ENCODE data around the gene CAMSAP3.

Gene CAMSAP3

DNA sequence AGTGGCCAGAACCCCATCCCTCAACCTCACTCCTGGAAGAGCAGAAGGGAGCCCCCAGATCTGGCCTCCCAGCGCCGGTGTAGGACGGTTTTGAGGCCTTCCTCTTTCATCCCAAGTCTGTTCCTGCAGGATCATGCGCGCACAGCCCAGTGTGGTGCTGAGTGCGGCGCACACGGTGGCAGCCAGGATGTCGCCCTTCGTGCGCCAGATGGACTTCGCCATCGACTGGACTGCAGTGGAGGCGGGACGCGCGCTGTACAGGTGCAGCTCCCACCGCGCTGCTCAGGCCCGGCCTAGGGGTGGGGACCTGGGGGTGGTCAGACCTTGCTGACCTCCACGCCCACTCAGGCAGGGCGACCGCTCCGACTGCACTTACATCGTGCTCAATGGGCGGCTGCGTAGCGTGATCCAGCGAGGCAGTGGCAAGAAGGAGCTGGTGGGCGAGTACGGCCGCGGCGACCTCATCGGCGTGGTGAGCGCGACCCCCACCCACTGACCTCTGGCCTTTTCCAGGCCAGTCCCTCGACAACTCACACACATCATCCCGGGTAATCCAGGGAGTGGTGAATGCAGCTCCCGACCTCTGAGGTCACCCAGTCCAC, 45.4 kb upstream of the CAMSAP3 start:
- TF ChIP-seq, protein P1, sequence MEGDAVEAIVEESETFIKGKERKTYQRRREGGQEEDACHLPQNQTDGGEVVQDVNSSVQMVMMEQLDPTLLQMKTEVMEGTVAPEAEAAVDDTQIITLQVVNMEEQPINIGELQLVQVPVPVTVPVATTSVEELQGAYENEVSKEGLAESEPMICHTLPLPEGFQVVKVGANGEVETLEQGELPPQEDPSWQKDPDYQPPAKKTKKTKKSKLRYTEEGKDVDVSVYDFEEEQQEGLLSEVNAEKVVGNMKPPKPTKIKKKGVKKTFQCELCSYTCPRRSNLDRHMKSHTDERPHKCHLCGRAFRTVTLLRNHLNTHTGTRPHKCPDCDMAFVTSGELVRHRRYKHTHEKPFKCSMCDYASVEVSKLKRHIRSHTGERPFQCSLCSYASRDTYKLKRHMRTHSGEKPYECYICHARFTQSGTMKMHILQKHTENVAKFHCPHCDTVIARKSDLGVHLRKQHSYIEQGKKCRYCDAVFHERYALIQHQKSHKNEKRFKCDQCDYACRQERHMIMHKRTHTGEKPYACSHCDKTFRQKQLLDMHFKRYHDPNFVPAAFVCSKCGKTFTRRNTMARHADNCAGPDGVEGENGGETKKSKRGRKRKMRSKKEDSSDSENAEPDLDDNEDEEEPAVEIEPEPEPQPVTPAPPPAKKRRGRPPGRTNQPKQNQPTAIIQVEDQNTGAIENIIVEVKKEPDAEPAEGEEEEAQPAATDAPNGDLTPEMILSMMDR (IDR thresholded peaks at IDR 0.05) = no peak
- Histone ChIP-seq H3K4me3 (ENCODE audit: low read depth in 1 of 2, low read length in 1 of 2) (no peak overlapping the region), H3K36me3 (peaks cover 47% of the 10 kb centered on the region), H3K27me3 (no peaks in the 10 kb centered on the region), H3K27ac (no peak overlapping the region), H3K4me1 (ENCODE audit: control insufficient read depth in 1 of 2, insufficient read depth in 1 of 2, low read depth in 1 of 2, low read length in 1 of 2) (peaks cover 15 to 17% of the 10 kb centered on the region in 2 experiments), H3K9me3 (no peaks in the 10 kb centered on the region)

DNA sequence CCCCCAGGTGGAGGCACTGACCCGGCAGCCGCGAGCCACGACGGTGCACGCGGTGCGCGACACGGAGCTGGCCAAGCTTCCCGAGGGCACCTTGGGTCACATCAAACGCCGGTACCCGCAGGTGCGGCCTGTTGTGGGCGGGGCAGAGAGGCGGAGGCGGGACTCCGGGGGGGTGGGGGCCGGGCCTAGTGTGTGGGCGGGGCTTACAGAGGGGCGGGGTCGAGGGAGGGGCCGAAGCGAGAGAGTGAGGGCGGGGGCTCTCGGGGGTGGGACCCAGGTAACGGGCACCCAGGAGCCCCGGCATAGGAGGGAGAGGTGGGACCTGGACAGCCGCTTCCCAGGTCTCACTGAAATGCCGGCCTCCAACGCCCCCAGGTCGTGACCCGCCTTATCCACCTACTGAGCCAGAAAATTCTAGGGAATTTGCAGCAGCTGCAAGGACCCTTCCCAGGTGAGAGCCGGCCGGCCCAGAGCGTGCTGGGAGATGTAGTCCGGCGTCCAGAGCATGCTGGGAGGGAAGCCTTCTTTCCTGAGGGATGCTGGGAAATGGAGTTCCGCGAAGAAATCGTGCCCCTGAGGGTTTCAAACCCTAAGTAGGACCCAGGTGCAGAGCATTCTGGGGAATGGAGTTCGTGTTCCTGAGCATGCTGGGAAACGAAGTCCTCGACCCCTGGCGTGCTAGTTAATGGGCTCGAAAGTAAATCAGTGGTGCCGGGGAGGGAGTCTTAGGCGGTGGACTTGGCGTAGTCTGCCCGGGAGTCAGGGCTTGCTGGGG, 44.5 kb upstream of the CAMSAP3 start:
- no peaks in the 10 kb centered on the region for H3K9me3 ChIP-seq
- no peak overlapping the region for H3K4me3 ChIP-seq (ENCODE audit: low read depth in 1 of 2, low read length in 1 of 2)

DNA sequence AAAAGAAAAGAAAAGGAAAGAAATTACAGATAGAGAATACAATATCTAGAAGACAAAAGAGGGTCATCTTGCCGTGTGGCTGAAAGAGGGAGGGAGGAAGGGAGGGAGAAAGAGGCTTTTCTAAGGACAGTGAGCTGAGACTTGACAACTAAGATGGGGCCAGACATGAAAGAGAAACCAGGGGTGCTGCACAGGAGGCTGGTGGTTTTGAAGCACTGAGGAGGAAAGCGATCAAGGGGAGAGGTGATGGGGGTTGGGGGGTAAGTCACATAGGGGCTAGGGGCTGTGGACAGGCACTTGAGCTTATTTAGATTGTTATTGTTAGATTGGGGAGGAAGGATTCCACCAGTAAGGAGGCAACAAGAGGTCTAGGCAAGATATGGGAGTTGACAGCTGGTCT, 42.9 kb upstream of the CAMSAP3 start:
- H3K9me3 ChIP-seq = no peaks in the 10 kb centered on the region
- TF ChIP-seq, protein P1 (IDR thresholded peaks at IDR 0.05) = no peak
- no peaks in the 10 kb centered on the region for H3K4me1 ChIP-seq (ENCODE audit: control insufficient read depth in 1 of 2, insufficient read depth in 1 of 2, low read depth in 1 of 2, low read length in 1 of 2)
- peaks cover 72% of the 10 kb centered on the region for H3K36me3 ChIP-seq
- no peaks in the 10 kb centered on the region for H3K27me3 ChIP-seq
- no peak overlapping the region for H3K4me3 ChIP-seq (ENCODE audit: low read depth in 1 of 2, low read length in 1 of 2)
- H3K27ac ChIP-seq = no peak overlapping the region

More for the DNA sequence above, 44.5 kb upstream of the CAMSAP3 start:
- H3K36me3 ChIP-seq = peaks cover 56% of the 10 kb centered on the region
- TF ChIP-seq, protein P1 (IDR thresholded peaks at IDR 0.05) = no peak
- no peaks in the 10 kb centered on the region for H3K27me3 ChIP-seq
- H3K27ac ChIP-seq = no peak overlapping the region
- H3K4me1 ChIP-seq (ENCODE audit: control insufficient read depth in 1 of 2, insufficient read depth in 1 of 2, low read depth in 1 of 2, low read length in 1 of 2) = peaks cover 6 to 8% of the 10 kb centered on the region in 2 experiments

DNA sequence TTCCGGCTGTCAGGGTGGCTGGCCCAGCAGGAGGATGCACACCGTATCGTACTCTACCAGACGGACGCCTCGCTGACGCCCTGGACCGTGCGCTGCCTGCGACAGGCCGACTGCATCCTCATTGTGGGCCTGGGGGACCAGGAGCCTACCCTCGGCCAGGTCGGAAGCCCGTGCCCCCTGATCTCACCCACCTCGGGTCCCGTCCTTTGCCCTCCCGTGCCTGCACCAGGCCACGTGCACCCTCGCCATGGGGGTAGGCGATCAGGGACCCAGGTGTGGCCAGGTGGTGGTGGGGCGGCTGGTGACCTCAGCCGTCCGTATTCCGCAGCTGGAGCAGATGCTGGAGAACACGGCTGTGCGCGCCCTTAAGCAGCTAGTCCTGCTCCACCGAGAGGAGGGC, 41.1 kb upstream of the CAMSAP3 start:
- Histone ChIP-seq H3K27ac (no peak overlapping the region), H3K4me1 (ENCODE audit: control insufficient read depth in 1 of 2, insufficient read depth in 1 of 2, low read depth in 1 of 2, low read length in 1 of 2) (no peaks in the 10 kb centered on the region), H3K27me3 (no peaks in the 10 kb centered on the region), H3K36me3 (peaks cover 90% of the 10 kb centered on the region), H3K4me3 (ENCODE audit: low read depth in 1 of 2, low read length in 1 of 2) (no peak overlapping the region), H3K9me3 (no peaks in the 10 kb centered on the region)
- TF ChIP-seq, protein P1 (IDR thresholded peaks at IDR 0.05) = no peak

GRCh38 chr19:7554990-7555864, 40.4 kb upstream of the CAMSAP3 start:
- H3K4me3 ChIP-seq (ENCODE audit: low read depth in 1 of 2, low read length in 1 of 2) = no peak overlapping the region
- H3K4me1 ChIP-seq (ENCODE audit: control insufficient read depth in 1 of 2, insufficient read depth in 1 of 2, low read depth in 1 of 2, low read length in 1 of 2) = no peaks in the 10 kb centered on the region
- no peaks in the 10 kb centered on the region for H3K27me3 ChIP-seq
- H3K27ac ChIP-seq = no peak overlapping the region
- H3K36me3 ChIP-seq = peaks cover 89% of the 10 kb centered on the region
- TF ChIP-seq, protein P1 (IDR thresholded peaks at IDR 0.05) = no peak
- H3K9me3 ChIP-seq = no peaks in the 10 kb centered on the region
